H9 (cell line): ENCODE data around the gene ACADSB. TPM values are rescaled to one million over a fixed set of nuclear protein-coding genes. Genes with fewer than 3 reads are reported as not detected.

Experiments
- DNase-seq: peaks from one replicate; pipeline ENCODE4 v3.0.0-alpha.2; 2017
- H2AFZ ChIP-seq: one replicate; pipeline ENCODE4 v1.6.1; 2013; ENCODE audit warnings: mild to moderate bottlenecking, low read length, control low read depth, moderate library complexity
- H2AK5ac ChIP-seq: 2 replicates; pipeline ENCODE4 v1.6.1; 2013; ENCODE audit warnings: low read length, control low read depth, mixed read lengths; ENCODE audit not compliant: insufficient read length
- H2BK120ac ChIP-seq: one replicate; pipeline ENCODE4 v1.6.1; 2013; ENCODE audit warnings: low read depth, mild to moderate bottlenecking, low read length, control low read depth, inconsistent platforms; ENCODE audit not compliant: poor library complexity, severe bottlenecking
- H2BK12ac ChIP-seq: 2 replicates; pipeline ENCODE4 v1.6.1; 2013; ENCODE audit warnings: low read length, control low read depth, mixed read lengths, low read depth; ENCODE audit not compliant: insufficient read length
- H2BK15ac ChIP-seq: 2 replicates; pipeline ENCODE4 v1.6.1; 2013; ENCODE audit warnings: low read depth, low read length, control low read depth
- H2BK20ac ChIP-seq: one replicate; pipeline ENCODE4 v1.6.1; 2013; ENCODE audit warnings: low read depth, mild to moderate bottlenecking, low read length, control low read depth, inconsistent platforms; ENCODE audit not compliant: poor library complexity, severe bottlenecking
- H2BK5ac ChIP-seq: 2 replicates; pipeline ENCODE4 v1.6.1; 2013; ENCODE audit warnings: low read length, control low read depth, mixed read lengths; ENCODE audit not compliant: insufficient read length
- H3K14ac ChIP-seq: 2 replicates; pipeline ENCODE4 v1.6.1; 2013; ENCODE audit warnings: low read length, control low read depth; ENCODE audit not compliant: insufficient read depth
- H3K18ac ChIP-seq: 2 replicates; pipeline ENCODE4 v1.6.1; 2013; ENCODE audit warnings: low read depth, mild to moderate bottlenecking, mixed read lengths, low read length, control low read depth; ENCODE audit not compliant: insufficient read length
- H3K23ac ChIP-seq: 2 replicates; pipeline ENCODE4 v1.6.1; 2013; ENCODE audit warnings: low read length, control low read depth, mixed read lengths, low read depth; ENCODE audit not compliant: insufficient read length
- H3K23me2 ChIP-seq: 2 replicates; pipeline ENCODE4 v1.6.1; 2013; ENCODE audit warnings: low read depth, mild to moderate bottlenecking, mixed read lengths, low read length, control low read depth; ENCODE audit not compliant: insufficient read length, poor library complexity, severe bottlenecking
- H3K27ac ChIP-seq: 2 replicates; pipeline ENCODE4 v1.5.1; 2013; ENCODE audit warnings: low read length, control low read depth, mixed read lengths, low read depth; ENCODE audit not compliant: insufficient read length
- H3K27me3 ChIP-seq: 2 replicates; pipeline ENCODE4 v1.6.1; 2013; ENCODE audit warnings: low read length, control low read depth, inconsistent platforms; ENCODE audit not compliant: insufficient read depth
- H3K4ac ChIP-seq: 2 replicates; pipeline ENCODE4 v1.6.1; 2013; ENCODE audit warnings: low read depth, mild to moderate bottlenecking, control low read depth, inconsistent platforms, low read length, moderate library complexity
- H3K4me1 ChIP-seq: 2 replicates; pipeline ENCODE4 v1.6.1; 2013; ENCODE audit warnings: low read length, control low read depth, inconsistent platforms; ENCODE audit not compliant: insufficient read depth
- H3K4me2 ChIP-seq: 2 replicates; pipeline ENCODE4 v1.6.1; 2013; ENCODE audit warnings: low read length, control low read depth, mixed read lengths; ENCODE audit not compliant: insufficient read length, insufficient read depth
- H3K56ac ChIP-seq: 2 replicates; pipeline ENCODE4 v1.6.1; 2013; ENCODE audit warnings: low read depth, mild to moderate bottlenecking, mixed read lengths, low read length, control low read depth; ENCODE audit not compliant: insufficient read length
- H3K79me1 ChIP-seq: 2 replicates; pipeline ENCODE4 v1.6.1; 2013; ENCODE audit warnings: low read depth, mild to moderate bottlenecking, moderate library complexity, low read length, control low read depth, inconsistent platforms; ENCODE audit not compliant: insufficient read depth, poor library complexity, severe bottlenecking
- H3K79me2 ChIP-seq: 2 replicates; pipeline ENCODE4 v1.6.1; 2013; ENCODE audit warnings: low read length, control low read depth, inconsistent platforms; ENCODE audit not compliant: insufficient read depth
- H3K9ac ChIP-seq: 2 replicates; pipeline ENCODE4 v1.6.1; 2013; ENCODE audit warnings: low read length, control low read depth, mixed read lengths; ENCODE audit not compliant: insufficient read length; ENCODE audit errors: extremely low read depth
- H3K9me3 ChIP-seq: one replicate; pipeline ENCODE4 v1.6.1; 2013; ENCODE audit warnings: low read depth, low read length, inconsistent platforms; ENCODE audit not compliant: control insufficient read depth
- H3T11ph ChIP-seq: one replicate; pipeline ENCODE4 v1.6.1; 2013; ENCODE audit warnings: mild to moderate bottlenecking, low read length, control low read depth, inconsistent platforms
- H4K20me1 ChIP-seq: one replicate; pipeline ENCODE4 v1.6.1; 2013; ENCODE audit not compliant: control insufficient read depth, insufficient read length, insufficient read depth
- H4K5ac ChIP-seq: 2 replicates; pipeline ENCODE4 v1.6.1; 2013; ENCODE audit warnings: low read depth, mild to moderate bottlenecking, mixed read lengths, low read length, control low read depth; ENCODE audit not compliant: insufficient read length
- H4K8ac ChIP-seq: replicated peaks from 2 replicates; pipeline ENCODE4 v1.6.1; 2013; ENCODE audit warnings: low read length, control low read depth, mixed read lengths, low read depth; ENCODE audit not compliant: insufficient read length
- H4K91ac ChIP-seq: 2 replicates; pipeline ENCODE4 v1.6.1; 2013; ENCODE audit warnings: low read depth, mild to moderate bottlenecking, moderate library complexity, mixed read lengths, low read length, control low read depth; ENCODE audit not compliant: insufficient read length
- H3K27ac Mint-ChIP-seq, 3 experiments: 2 replicates in 2 of 3; 3 replicates in 1 of 3; pipeline ENCODE4 v1.8.0; 2020 to 2021; ENCODE audit warnings: mixed read lengths in 3 of 3, mild to moderate bottlenecking in 1 of 3, moderate library complexity in 1 of 3
- H3K27me3 Mint-ChIP-seq: 2 replicates; pipeline ENCODE4 v1.8.0; 2021; ENCODE audit warnings: low read depth, mild to moderate bottlenecking, moderate library complexity, mixed read lengths
- H3K36me3 Mint-ChIP-seq, 3 experiments: 2 replicates in 2 of 3; 3 replicates in 1 of 3; pipeline ENCODE4 v1.8.0; 2020 to 2021; ENCODE audit warnings: low read depth in 3 of 3, mixed read lengths in 3 of 3; ENCODE audit not compliant: insufficient read depth in 1 of 3
- H3K4me1 Mint-ChIP-seq, 2 experiments: 2 replicates each; pipeline ENCODE4 v1.8.0; 2020; ENCODE audit warnings: mixed read lengths in 2 of 2
- H3K4me3 Mint-ChIP-seq, 2 experiments: 2 replicates in 1 of 2; 3 replicates in 1 of 2; pipeline ENCODE4 v1.8.0; 2020 to 2021; ENCODE audit warnings: mild to moderate bottlenecking in 2 of 2, mixed read lengths in 2 of 2, moderate library complexity in 1 of 2
- H3K9me3 Mint-ChIP-seq, 2 experiments: 2 replicates in 1 of 2; 3 replicates in 1 of 2; pipeline ENCODE4 v1.8.0; 2020; ENCODE audit warnings: mild to moderate bottlenecking in 2 of 2, mixed read lengths in 2 of 2, moderate library complexity in 1 of 2
- total RNA-seq: library from RNA; stranded (reverse); gene quantifications from 2 replicates; pipeline ENCODE4 v1.2.1, GENCODE V29; 2021
- TF ChIP-seq, protein P1 (sequence below): fragments of 200-600 bp; sonication (generic); conservative IDR thresholded peaks from 3 replicates; pipeline ENCODE4 v1.8.0; 2021; ENCODE audit warnings: antibody characterized with exemption, mild to moderate bottlenecking

The ACADSB gene
- total RNA-seq, 1 experiment from 2014 or later, result 35.1 TPM

DNA sequence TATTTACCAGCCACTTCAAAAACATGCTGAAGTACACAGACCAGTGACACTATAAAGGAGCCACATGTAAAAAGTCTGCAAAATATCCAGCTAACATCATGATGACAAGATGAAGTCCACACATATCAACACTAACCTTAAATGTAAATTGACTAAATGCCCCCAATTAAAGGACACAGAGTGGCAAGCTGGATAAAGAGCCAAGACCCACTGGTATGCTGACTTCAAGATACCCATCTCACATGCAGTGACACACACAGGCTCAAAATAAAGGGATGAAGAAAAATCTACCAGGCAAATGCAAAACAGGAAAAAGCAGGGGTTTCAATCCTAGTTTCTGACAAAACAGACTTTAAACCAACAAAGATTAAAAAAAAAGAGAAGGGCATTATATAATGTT lies 41.9 kb upstream of the ACADSB start:
- no peak overlapping the region for H3K4me2 ChIP-seq
- no peak overlapping the region for H2AFZ ChIP-seq
- no peak overlapping the region for H4K8ac ChIP-seq
- H3K4ac ChIP-seq, result no peak overlapping the region
- Mint-ChIP-seq H3K4me1 (no peaks in the 10 kb centered on the region), H3K36me3 (peaks cover 10 to 35% (median 17%) of the 10 kb centered on the region in 3 experiments), H3K4me3 (no peak overlapping the region), H3K27me3 (peaks cover 33% of the 10 kb centered on the region), H3K27ac (no peak overlapping the region), H3K9me3 (peaks cover 39 to 52% of the 10 kb centered on the region in 2 experiments)
- no peaks in the 10 kb centered on the region for H3K23me2 ChIP-seq
- H3K79me1 ChIP-seq, result no peaks in the 10 kb centered on the region
- no peak overlapping the region for H2BK120ac ChIP-seq
- no peaks in the 10 kb centered on the region for H3K27me3 ChIP-seq
- no peak overlapping the region for H3K23ac ChIP-seq
- H2BK12ac ChIP-seq, result no peak overlapping the region
- no peak overlapping the region for H3K27ac ChIP-seq
- H3K4me1 ChIP-seq, result no peaks in the 10 kb centered on the region
- H2BK15ac ChIP-seq, result no peak overlapping the region
- H2BK20ac ChIP-seq, result no peak overlapping the region
- no peak overlapping the region for H4K91ac ChIP-seq
- no peak overlapping the region for H3T11ph ChIP-seq
- peaks cover 5% of the 10 kb centered on the region for H3K9me3 ChIP-seq
- no peaks in the 10 kb centered on the region for H3K79me2 ChIP-seq
- no peak overlapping the region for H3K9ac ChIP-seq
- H2BK5ac ChIP-seq, result no peak overlapping the region
- H3K14ac ChIP-seq, result no peak overlapping the region
- no peak overlapping the region for H4K5ac ChIP-seq
- TF ChIP-seq, protein P1, sequence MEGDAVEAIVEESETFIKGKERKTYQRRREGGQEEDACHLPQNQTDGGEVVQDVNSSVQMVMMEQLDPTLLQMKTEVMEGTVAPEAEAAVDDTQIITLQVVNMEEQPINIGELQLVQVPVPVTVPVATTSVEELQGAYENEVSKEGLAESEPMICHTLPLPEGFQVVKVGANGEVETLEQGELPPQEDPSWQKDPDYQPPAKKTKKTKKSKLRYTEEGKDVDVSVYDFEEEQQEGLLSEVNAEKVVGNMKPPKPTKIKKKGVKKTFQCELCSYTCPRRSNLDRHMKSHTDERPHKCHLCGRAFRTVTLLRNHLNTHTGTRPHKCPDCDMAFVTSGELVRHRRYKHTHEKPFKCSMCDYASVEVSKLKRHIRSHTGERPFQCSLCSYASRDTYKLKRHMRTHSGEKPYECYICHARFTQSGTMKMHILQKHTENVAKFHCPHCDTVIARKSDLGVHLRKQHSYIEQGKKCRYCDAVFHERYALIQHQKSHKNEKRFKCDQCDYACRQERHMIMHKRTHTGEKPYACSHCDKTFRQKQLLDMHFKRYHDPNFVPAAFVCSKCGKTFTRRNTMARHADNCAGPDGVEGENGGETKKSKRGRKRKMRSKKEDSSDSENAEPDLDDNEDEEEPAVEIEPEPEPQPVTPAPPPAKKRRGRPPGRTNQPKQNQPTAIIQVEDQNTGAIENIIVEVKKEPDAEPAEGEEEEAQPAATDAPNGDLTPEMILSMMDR, result no peak
- H3K18ac ChIP-seq, result no peak overlapping the region
- no peaks in the 10 kb centered on the region for H4K20me1 ChIP-seq
- H2AK5ac ChIP-seq, result no peak overlapping the region
- no peak for DNase-seq
- H3K56ac ChIP-seq, result no peak overlapping the region
